Measurements from ENCODE around the gene DCAKD.

DCAKD gene

DNA sequence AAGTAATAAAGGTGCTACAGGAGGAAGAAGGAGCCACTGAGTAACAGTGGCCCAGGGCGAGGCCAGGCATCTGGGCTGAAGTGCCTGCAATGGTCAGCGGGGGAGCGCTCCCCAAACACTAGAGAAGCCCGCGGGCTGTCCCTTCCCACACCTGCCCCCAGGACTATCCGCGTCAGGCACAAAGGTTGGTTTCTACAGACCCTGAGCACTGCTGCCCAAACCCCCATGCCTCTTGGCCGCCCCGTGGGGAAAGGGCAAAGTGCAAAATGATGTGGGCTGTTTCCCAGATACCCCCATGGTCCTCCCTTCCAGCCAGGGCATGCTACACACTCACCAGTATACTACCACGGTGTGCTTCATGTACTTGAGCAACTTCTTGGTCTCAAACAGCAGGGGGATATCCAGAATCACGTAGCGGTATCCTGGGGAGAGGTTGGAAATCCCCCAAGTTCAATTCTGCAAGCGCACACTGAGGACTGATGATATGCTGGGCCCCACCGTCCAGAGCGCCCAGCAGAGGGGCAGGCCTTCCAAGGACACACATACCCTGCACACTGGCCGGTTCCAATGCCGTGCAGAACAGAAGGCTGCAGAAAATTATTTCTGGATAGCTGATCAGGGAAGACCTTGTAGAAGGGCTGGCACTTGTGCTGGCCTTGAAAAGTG lies 21.5 kb downstream of the DCAKD start:
- no peak for DNase-seq

DNA sequence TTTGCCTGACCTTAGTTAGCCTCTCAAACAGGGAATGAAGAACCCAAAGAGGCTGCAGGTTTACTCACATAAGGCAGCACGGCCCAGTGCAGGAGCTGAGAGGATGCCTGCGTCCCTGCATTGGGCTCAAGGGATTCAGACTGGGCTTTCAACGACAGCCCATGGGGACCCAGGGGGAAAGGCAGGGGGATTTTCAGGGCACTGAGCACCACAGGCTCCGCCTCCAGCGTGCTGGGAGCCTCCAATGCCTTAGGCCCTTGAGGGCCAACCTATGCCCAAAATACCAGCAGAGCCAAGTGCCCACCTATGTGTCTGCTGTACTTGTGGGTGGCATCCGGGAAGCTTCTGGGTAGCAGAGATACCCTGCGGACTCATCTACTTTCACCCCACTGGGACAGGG lies 22.3 kb downstream of the DCAKD start:
- no peak for DNase-seq

DNA sequence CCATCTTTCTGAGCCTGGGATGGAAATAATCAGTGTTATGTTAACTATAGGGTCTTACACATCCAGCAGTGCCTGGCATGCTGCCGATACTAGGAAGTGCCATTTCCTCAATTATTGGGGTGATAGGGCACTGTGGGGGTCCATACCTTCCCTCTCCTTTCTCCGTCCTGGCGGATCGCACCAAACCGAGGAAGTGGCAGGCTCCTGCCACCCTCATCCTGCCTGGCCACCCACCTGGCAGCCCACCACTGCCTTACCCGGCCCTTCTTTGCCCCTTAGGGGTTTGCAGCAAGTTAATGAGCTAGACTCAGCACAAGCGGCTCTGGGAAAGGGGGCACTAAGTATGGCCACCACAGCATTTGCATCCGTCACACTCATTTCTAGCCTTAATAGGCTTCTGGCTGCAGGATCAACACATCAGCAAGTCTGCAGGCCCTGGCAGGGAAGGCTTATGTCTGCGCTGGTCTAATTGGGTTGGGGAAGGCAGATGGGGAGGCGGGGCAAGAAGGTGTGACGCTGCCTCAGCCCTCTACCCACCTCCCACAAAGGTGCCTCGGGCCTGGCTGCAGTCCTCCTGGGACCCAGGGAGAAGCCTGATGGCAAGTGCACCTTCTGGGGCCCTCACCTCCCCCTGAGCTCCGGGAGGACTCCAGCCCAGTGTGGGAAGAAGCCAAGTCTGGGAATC lies 28.6 kb downstream of the DCAKD start:
- no peak for DNase-seq

DNA sequence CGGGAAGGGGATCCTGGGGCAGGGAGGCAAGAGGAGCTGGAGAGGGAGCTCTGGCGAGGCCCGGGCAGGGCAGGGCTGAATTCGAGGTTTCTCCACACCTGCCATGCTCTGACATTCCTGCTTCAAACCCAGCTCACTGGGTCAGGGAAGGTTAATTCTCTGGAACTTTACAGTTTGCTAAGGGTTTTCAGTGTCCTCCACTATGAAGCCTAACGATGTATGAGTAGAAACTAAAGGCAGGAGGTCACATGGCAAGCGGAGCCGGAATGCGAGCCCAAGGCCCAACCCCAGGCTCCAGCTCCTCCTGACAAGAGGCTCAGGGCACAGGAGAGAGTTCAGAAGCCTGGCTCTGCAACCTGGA lies 29.2 kb downstream of the DCAKD start:
- no peak for DNase-seq

DNA sequence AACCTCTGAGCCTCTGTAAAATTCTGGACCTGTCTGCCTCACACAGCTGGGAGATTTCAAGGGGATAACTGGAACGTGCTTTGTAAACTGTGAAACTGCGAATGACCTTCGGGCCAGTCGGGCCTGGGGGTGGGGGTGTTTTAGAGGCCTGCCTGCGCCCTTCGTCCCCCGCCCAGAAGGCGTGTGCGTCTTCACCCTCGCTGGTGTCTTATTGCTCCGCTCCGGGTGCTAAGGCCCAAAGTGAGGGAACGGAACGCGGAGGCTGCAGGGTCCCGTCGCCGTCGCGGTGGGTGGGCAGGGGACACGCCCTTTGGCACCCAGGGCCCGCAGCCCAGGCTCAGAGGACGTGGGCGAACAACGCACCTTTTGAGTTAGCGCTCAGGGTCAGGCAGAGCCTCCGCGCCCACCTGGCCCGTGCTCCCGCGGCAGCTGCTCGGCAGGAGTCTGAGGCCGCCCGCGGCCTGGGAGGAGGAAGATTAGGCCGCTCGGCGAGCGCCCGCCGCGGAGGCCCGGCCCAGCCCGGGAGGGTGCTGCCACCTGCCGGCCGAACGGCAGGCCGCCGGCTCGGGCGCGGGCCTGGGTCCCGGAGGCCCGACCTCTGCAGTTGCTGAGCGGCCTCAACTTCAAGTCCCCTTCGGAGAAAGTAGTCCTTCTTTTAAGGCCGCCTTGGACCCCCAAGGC lies 29.7 kb downstream of the DCAKD start:
- peak; percentile 42 to 54 (median 48) for DNase-seq

DNA sequence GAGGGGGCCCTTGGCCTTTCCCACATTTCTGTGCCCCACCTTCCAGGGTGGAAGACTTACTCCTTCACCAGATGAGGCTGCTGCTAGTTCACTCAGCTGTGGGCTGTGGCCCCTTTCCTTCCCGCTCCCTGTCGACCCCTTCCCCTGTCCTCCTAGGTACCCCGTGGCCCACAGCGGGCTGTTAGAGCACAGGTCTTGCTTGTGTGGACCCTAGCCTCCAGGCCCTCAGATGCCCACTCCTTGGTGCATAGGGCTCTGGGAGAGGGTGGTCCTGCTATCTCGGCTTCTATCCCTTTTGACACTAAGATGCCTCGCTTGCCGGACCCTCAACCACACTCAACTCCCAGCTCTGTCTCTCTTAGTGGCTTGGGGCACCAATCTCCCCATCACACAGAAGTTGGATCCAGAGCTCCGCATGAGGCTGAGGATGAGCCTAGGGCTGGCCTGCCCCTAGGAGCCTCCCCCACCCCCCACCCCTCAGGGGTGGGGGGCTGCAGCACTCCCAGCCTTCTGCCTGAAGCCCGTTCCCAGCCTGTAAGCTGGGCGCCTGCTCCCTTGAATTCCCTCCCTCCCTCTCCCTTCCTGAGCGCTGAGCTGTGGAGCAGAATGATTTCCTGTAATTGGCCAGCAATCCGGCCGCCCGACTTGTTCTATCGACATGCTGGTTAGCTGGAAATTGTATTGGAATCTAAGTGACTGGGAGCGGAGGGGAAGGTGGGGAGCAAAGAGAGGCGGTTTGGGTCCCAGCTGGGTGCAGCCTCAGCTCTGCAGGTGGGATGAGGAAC lies 30.9 kb downstream of the DCAKD start:
- DNase-seq: no peak

DNA sequence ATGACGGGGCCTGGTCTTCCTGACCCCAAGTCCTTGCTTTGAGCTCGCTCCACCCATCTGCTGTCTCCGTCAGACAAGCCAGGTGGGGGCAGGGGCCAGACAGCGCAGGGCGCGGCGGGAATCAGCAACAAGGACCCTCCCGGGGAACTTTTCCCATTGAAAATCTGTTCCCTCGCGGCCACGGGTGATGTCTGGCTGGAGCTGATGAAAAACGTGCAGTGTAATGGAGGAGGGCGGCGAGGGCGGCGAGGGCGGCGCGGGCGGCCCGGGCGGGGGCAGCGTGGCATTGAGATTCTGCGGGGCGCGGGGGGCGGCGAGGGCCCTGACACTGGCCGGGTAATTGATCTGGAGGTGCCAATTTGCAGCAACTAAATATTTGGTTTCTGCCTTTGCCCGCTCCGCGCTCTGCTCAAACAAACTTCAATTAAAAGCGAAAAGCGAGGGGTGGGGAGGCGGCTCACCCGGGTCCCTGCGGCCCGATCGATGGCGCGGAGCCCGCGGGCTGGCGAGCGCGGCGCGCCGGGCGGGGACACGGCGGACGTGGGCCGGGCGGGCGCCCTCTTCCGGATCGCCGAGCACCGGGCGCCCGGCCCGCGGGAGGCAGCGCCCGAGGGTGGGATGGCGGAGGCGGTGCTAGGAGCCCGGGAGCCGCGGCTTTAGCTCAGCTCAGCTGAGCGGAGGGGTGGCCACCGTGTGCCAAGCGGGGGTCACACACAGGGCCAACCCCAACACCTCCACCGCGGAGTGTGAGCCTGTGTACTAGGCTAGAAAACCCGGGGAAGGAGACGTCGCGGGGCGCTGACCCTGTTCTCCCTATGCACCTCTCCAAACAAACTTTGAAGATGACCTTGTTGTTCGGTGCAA lies 32.4 kb downstream of the DCAKD start:
- DNase-seq: peak in 1 of 4 experiments; percentile 12

DNA sequence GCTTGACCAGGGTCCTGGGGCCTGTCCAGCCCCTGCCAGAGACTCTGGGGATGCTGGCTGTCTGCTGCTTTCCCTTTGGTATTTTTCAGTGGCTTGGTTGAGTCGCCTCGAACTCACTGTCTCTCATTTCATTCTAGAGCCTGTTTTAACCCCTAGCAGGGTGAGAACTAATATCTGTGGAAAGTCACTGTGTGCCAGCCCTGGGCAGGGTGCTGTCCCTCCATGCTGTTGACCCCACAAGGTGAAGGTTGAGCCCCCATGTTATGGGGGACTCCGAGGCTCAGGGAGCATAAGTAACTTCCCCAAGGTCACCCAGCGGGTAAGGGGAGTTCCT lies 33.0 kb downstream of the DCAKD start:
- no peak for DNase-seq

DNA sequence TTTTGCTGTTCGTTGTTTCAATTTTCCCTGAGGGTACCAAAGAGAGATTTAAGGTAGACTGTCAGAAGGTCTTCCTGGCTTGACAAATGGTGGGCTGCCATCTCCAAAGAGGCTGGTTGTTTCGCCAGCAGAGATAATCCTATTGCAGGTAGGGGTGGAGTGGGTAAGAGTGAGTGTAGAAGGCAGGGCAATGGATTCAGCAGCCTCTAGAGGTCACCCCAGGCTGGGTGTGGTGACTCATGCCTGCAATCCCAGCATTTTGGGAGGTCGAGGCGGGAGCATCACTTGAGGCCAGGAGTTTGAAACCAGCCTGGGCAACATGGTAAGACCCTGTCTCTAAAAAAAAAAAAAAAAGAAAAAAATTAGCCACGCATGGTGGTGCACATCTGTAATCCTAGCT lies 34.6 kb downstream of the DCAKD start:
- no peak for DNase-seq

DNA sequence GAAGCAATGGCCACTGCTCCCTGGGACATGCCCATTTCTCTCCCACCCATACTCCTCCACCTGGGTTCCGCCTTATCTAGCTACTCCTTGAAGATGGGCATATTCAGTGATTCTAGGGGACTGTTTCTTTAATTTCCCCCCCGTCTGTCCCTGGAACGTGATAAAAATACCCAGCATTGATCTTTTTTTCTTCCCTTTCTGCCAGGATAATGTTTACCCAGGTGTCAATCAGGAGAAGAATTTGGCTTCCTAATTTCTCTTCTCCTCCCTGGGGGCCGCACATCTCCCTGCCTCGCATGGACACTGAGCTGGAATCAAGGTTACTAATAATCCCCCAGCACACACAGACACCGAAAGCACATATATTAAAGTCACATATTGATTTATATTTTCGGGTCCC lies 35.2 kb downstream of the DCAKD start:
- DNase-seq: no peak

DNA sequence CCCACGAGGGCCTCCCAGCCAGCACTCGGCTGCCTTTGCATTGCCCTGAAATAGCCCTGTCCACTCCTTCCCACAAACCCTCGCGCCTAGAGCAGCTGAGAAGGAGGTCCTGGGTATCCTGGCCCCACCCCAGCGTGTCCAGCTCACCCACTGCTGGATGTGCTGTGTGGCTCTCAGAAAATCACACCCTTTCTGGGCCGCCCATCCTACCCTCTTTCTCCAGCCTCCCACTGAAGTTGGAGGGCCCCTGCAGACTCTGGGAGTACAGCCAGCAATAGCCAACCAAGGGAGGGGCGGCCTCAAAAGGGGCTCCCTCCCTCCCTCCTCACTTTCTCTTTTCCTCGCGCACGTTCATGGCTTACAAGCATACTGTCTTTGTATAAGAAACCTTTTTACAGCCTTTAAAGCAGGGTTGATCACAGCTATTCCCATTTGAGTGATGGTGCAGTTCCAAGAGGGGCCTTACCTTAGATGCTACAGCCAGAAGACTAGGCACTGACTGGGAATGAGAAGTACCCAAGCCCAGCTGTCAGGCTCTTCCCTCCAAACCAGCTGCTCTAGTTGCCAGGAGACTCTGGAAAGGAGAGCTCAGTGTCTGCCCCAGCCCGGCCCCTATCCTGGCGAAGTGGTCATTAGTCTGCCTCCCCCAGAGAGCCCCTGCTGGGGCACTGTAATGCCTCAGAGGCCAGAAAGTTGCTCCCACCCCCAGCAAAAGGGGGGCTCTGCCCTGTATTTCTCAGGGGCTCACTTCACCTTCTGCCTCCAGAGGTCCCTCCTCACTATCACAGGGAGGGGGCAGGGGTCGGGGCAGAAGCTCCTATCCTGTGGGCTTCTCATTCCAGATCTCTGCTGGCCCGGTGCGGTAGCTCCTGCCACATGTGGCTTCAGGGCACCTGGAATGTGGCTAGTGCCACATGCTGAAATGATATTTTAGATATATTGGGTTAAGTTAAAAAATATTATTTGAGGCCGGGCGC lies 38.1 kb downstream of the DCAKD start:
- DNase-seq: no peak

DNA sequence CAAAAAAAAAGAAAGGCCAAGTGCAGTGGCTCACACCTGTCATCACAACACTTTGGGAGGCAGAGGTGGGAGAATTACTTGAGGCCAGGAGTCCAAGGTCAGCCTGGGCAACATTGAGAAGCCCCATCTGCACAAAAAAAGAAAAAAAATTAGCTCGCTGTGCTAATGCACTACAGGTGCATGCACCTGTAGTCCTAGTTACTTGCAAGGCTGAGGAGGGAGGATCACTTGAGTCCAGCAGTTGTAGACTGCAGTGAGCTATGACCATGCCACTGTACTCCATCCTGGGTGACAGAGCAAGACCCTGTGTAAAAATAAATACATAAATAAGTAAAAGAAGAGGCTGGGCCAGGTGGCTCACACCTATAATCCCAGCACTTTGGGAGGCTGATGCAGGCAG lies 39.7 kb downstream of the DCAKD start:
- DNase-seq: no peak

DNA sequence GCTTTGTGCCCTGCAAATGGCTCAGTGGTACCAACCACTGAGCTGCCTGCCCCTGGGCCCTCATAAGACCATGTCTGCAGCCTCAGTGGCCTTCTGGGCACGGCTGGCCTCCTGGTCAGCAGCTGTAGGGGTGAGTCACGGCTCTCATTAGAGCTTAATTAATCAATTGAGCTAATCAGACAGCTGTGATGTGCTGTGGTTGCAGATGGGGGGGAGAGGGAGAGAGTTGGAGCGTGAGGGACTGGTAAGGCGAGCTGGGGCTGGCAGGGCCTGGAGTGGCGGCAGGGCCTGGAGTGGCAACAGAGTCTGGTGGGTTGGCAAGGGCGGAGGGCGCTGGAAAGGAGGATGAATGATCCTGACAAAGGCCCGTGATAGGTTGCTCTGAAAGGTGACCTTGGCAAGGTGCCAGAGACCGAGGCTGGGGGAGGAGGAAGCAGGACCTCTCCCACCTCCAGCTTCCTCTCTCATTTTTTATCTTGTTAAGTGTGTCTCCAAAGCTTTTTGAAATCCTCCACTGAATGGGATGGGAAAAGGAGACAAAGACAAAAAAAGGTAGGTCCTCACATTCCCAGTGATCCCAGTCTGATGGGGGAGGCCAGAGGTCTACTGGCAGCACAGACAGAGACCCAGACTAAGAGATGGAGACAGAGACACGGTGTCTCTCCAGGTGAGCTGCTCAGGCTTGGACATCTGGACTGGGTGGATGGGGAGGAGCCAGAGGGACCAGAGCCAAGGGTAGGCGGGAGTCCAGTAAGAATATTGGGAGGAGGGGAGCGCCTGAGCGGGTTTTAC lies 41.6 kb downstream of the DCAKD start:
- no peak for DNase-seq

DNA sequence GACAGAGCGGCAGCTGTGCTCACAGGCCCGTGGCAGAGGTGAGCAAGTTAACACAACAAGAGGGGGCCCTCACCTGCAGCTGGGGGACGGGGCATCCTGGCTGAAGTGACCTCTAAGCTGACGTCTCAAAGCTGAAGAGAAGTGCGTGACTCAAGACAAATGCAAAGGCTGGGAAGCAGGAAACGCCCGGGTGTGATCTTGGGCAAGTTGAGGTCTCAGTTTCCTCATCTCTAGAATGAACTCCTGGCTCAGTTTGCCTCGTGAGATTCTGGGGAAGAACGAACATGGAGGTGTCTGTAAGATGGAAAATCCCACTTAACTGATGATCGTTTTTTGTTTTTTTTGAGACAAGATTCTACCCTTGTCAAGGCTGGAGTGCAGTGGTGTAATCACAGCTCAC lies 43.2 kb downstream of the DCAKD start:
- DNase-seq: no peak

DNA sequence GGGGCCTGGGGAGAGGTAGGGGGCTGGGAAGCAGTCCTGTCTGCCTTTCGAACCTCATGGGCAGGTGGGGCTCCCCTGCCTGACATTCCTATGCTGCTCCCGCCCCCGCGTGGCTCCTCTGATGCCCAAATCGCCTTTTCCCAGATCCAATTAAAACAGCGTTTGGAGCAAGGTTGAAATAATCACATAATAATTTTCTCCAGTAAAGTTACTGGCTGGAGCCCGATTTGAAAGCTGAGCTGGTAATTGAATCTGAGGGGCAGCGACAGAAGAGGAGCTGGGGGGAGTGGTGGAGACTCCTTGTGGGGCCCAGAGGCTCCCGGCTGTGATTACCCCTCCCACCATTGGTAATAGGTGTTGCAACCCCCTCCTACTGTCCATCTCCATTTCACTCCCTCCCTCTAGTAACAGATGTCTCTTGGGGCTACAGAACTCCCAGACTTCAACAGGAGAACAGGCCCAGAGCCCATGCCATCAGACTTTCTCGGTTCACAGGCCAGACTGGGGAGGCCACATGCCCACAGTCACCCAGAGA lies 44.4 kb downstream of the DCAKD start:
- no peak for DNase-seq

DNA sequence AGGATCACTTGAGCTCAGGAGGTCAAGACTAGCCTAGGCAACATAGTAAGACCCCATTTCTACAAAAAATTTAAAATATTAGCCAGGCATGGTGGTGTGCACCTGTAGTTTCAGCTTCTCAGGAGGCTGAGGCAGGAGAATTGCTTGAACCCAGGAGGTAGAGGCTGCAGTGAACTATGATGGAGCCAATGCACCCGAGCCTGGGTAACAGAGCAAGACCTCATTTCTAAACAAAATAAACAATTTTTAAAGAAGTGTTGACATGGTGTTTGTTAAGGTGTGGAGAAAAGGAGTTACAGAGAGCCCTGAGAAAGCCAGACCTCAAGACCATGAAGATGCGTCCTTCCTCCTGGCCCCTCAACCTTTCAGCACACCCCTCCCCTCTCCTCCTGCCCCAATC lies 45.7 kb downstream of the DCAKD start:
- DNase-seq: no peak

DNA sequence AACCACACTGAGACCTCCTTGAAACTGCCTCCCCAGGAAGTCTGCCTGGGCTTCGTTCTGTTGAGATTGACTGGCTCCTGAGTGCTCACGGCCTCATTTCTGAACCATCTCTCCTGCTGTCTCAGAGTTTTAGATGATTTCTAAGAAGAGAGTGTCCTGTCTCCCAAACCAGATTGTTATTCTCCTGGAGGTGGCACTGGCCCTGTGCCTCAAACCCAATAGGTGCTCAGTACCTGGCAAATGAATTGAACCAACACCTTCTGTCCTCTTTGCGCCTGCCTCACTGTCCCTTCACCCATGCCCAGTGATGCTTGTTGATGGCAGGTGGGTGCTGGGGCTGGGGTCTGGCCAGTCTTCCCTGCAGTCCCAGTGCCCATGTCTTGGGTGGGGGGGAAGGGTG lies 47.0 kb downstream of the DCAKD start:
- DNase-seq: no peak

DNA sequence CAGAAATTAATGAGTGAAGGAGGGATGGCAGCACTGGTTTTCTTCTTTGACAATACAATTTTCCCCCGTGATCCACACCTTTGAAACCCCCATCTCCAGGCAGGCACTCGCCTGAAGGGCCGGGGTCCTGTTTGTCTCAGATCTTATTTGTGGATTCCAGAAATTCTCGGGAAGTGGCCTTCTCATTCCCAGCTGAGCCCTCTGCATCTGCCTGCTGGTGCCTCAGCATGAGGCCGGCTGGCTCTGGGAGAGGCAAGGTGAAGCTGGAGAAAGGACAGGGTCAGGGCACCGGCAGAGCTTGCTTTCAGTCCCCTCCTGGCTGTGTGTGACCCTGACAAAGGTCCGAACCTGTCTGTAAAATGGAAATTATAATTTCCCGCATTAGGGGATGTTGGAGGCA lies 47.6 kb downstream of the DCAKD start:
- no peak for DNase-seq

DNA sequence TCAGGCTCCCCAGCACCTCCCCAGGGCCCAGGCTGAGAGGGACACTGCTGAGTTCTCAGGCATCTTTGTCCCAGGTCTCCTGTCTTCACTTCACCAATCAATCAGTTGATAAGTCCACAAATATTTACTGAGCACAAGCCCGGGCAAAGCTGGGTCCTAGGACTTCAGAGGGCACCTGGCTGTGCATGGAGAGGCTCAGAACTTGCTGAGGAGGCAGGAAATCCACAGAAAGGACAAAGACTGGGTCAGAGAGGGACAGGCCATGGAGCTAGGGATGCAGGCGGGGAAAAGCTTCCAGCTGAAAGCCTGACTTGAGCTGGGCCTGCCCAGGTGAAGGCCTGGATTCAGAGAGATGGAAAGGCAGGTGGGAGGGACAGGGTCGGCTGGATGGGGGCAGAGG lies 50.1 kb downstream of the DCAKD start:
- no peak for DNase-seq

DNA sequence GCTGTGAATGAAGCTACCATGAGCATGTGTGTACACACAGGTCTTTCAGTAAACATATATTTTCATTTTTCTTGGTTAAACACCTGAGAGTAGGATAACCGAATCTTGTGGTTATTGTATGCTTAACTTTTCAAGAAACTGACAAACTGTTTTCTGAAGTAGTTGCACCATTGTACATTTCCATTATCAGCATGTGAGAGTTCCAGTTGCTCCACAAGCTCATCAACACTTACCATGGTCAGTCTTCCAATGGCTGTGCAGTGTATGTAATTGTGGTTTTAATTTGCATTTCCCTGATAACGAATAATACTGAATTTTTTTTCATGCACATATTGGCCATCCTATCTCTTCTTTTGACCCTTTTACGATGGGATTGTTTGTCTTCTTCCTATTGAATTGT lies 52.0 kb downstream of the DCAKD start:
- no peak for DNase-seq

All from activated CD4-positive, CD25-positive, alpha-beta regulatory T cell (primary cell).